ENCODE data around the gene MPPE1.
"Not testable (repeated sequence)": the region's sequence is repeated elsewhere in the genome, so short reads cannot be mapped to it uniquely, and the experiment has no call there.

The MPPE1 gene

GRCh38 chr18:11946756-11947155, 38.6 kb upstream of the MPPE1 start:
- WGBS, 2 experiments (ENCODE audit: insufficient coverage in 2 of 2): 59 to 60% methylated on average over 2 of the region's 3 CpGs
- Histone ChIP-seq H3K27ac (ENCODE audit: low read depth, low read length, severe bottlenecking) (peak overlapping the region; percentile 43), H3K4me3 (ENCODE audit: extremely low read depth, insufficient read depth, low read length, poor library complexity, severe bottlenecking) (no peak overlapping the region), H3K9me3 (ENCODE audit: control insufficient read depth, low read length) (no peaks in the 10 kb centered on the region), H3K4me1 (ENCODE audit: control insufficient read depth, insufficient read depth, low read length, poor library complexity, severe bottlenecking) (peaks cover 13% of the 10 kb centered on the region), H3K36me3 (ENCODE audit: control insufficient read depth, insufficient read depth, low read length) (no peaks in the 10 kb centered on the region)

- Histone ChIP-seq H3K4me1 (ENCODE audit: control insufficient read depth, insufficient read depth, low read length, poor library complexity, severe bottlenecking) (peaks cover 13% of the 10 kb centered on the region), H3K27ac (ENCODE audit: low read depth, low read length, severe bottlenecking) (peak overlapping the region; percentile 43)
- 82 to 88% methylated on average over 9 to 10 of the region's 22 CpGs for WGBS, 2 experiments (ENCODE audit: insufficient coverage in 2 of 2)
- not testable (repeated sequence) for H3K4me3 ChIP-seq (ENCODE audit: extremely low read depth, insufficient read depth, low read length, poor library complexity, severe bottlenecking); H3K36me3 ChIP-seq (ENCODE audit: control insufficient read depth, insufficient read depth, low read length); H3K9me3 ChIP-seq (ENCODE audit: control insufficient read depth, low read length)
Measured at GRCh38 chr18:11945834-11946659, 37.9 kb upstream of the MPPE1 start.

DNA sequence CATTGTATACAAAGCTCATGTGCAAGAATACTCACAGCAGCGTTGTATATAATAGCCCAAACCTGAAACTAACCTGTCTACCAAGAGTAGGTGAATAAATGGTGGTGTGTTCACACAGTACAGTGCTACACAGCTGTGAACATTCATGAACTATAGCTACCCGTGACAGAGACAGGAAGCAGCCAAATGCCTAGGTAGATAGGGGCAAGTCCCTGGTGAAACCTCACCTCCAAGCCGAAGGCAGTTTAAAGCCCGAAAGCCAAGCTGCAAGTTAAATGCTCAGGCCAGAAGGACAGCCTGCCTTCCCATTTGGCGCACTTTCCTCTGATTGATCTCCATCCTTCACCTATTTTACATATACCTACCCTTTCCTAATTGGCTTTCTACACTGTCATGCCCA, 36.7 kb upstream of the MPPE1 start:
- whole genome bisulfite sequencing, 2 experiments (ENCODE audit: insufficient coverage in 2 of 2): 97 to 99% methylated on average over 4 of the region's 5 CpGs
- peaks cover 13% of the 10 kb centered on the region for H3K4me1 ChIP-seq (ENCODE audit: control insufficient read depth, insufficient read depth, low read length, poor library complexity, severe bottlenecking)
- H3K36me3 ChIP-seq (ENCODE audit: control insufficient read depth, insufficient read depth, low read length): no peaks in the 10 kb centered on the region
- no peak overlapping the region for H3K27ac ChIP-seq (ENCODE audit: low read depth, low read length, severe bottlenecking)
- H3K9me3 ChIP-seq (ENCODE audit: control insufficient read depth, low read length): no peaks in the 10 kb centered on the region
- no peak overlapping the region for H3K4me3 ChIP-seq (ENCODE audit: extremely low read depth, insufficient read depth, low read length, poor library complexity, severe bottlenecking)

GRCh38 chr18:11944252-11944651, 36.1 kb upstream of the MPPE1 start:
- no peak overlapping the region for H3K4me3 ChIP-seq (ENCODE audit: extremely low read depth, insufficient read depth, low read length, poor library complexity, severe bottlenecking)
- no peaks in the 10 kb centered on the region for H3K36me3 ChIP-seq (ENCODE audit: control insufficient read depth, insufficient read depth, low read length)
- no peak overlapping the region for H3K27ac ChIP-seq (ENCODE audit: low read depth, low read length, severe bottlenecking)
- H3K9me3 ChIP-seq (ENCODE audit: control insufficient read depth, low read length): no peaks in the 10 kb centered on the region
- peaks cover 13% of the 10 kb centered on the region for H3K4me1 ChIP-seq (ENCODE audit: control insufficient read depth, insufficient read depth, low read length, poor library complexity, severe bottlenecking)
- WGBS, 2 experiments (ENCODE audit: insufficient coverage in 2 of 2): 72 to 100% methylated on average over 1 to 3 of the region's 4 CpGs

DNA sequence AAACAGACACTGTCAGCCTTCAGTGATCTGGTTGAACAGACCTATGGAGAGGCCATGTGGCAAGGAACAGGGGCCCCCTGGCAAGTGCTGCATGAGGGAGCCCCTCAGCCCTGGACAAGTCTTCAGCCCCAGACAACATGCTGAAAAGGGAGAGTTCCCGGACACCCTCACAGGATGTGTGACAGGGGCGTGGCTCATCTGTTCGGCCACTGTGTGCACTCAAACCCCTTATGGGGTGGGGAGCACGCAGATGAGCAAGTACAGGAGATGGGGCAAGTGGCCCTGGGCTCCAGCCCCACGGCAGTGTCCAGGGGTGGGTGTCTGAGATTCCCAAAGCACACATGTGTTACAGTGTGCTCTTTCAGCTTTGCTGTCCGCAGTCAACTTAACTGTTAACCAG, 35.4 kb upstream of the MPPE1 start:
- no peaks in the 10 kb centered on the region for H3K36me3 ChIP-seq (ENCODE audit: control insufficient read depth, insufficient read depth, low read length)
- H3K27ac ChIP-seq (ENCODE audit: low read depth, low read length, severe bottlenecking): no peak overlapping the region
- H3K4me1 ChIP-seq (ENCODE audit: control insufficient read depth, insufficient read depth, low read length, poor library complexity, severe bottlenecking): peaks cover 13% of the 10 kb centered on the region
- WGBS, 2 experiments (ENCODE audit: insufficient coverage in 2 of 2): 78 to 80% methylated on average over 5 of the region's 6 CpGs
- H3K4me3 ChIP-seq (ENCODE audit: extremely low read depth, insufficient read depth, low read length, poor library complexity, severe bottlenecking): no peak overlapping the region
- H3K9me3 ChIP-seq (ENCODE audit: control insufficient read depth, low read length): no peaks in the 10 kb centered on the region

- Histone ChIP-seq H3K36me3 (ENCODE audit: control insufficient read depth, insufficient read depth, low read length) (no peaks in the 10 kb centered on the region), H3K4me3 (ENCODE audit: extremely low read depth, insufficient read depth, low read length, poor library complexity, severe bottlenecking) (no peak overlapping the region), H3K27ac (ENCODE audit: low read depth, low read length, severe bottlenecking) (no peak overlapping the region), H3K9me3 (ENCODE audit: control insufficient read depth, low read length) (no peaks in the 10 kb centered on the region), H3K4me1 (ENCODE audit: control insufficient read depth, insufficient read depth, low read length, poor library complexity, severe bottlenecking) (no peaks in the 10 kb centered on the region)
- WGBS, 2 experiments (ENCODE audit: insufficient coverage in 2 of 2): no CpG with 5 or more reads among the region's 2 CpGs
Measured at GRCh38 chr18:11940956-11941355, 32.8 kb upstream of the MPPE1 start.

GRCh38 chr18:11937874-11938478, 29.9 kb upstream of the MPPE1 start:
- Histone ChIP-seq H3K36me3 (ENCODE audit: control insufficient read depth, insufficient read depth, low read length) (no peaks in the 10 kb centered on the region), H3K4me1 (ENCODE audit: control insufficient read depth, insufficient read depth, low read length, poor library complexity, severe bottlenecking) (no peaks in the 10 kb centered on the region), H3K4me3 (ENCODE audit: extremely low read depth, insufficient read depth, low read length, poor library complexity, severe bottlenecking) (no peak overlapping the region), H3K27ac (ENCODE audit: low read depth, low read length, severe bottlenecking) (no peak overlapping the region), H3K9me3 (ENCODE audit: control insufficient read depth, low read length) (no peaks in the 10 kb centered on the region)
- 20 to 25% methylated on average over 2 to 3 of the region's 4 CpGs for WGBS, 2 experiments (ENCODE audit: insufficient coverage in 2 of 2)

DNA sequence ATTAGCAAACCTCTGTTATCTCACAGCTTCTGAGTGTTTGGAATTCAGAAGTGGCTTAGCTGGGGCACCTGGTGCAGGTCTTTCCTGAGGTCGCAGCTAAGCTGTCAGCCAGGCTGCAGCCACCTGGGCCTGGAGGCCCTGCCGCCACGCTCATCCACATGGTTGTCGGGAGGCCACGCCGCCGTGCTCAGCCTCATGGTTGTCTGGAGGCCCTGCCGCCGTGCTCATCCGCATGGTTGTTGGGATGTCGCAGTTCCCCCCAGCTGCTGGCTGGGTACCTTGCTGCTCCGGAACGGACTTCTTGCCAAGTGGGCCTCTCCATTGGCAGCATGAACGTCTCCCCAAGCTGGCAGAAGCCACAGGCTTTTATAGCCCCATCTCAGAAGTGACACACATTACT, 24.3 kb upstream of the MPPE1 start:
- H3K4me1 ChIP-seq (ENCODE audit: control insufficient read depth, insufficient read depth, low read length, poor library complexity, severe bottlenecking): peaks cover 5% of the 10 kb centered on the region
- no peak overlapping the region for H3K27ac ChIP-seq (ENCODE audit: low read depth, low read length, severe bottlenecking)
- WGBS, 2 experiments (ENCODE audit: insufficient coverage in 2 of 2): 96% methylated on average over 11 to 14 of the region's 14 CpGs
- no peaks in the 10 kb centered on the region for H3K36me3 ChIP-seq (ENCODE audit: control insufficient read depth, insufficient read depth, low read length)
- H3K9me3 ChIP-seq (ENCODE audit: control insufficient read depth, low read length): no peaks in the 10 kb centered on the region
- H3K4me3 ChIP-seq (ENCODE audit: extremely low read depth, insufficient read depth, low read length, poor library complexity, severe bottlenecking): no peak overlapping the region

DNA sequence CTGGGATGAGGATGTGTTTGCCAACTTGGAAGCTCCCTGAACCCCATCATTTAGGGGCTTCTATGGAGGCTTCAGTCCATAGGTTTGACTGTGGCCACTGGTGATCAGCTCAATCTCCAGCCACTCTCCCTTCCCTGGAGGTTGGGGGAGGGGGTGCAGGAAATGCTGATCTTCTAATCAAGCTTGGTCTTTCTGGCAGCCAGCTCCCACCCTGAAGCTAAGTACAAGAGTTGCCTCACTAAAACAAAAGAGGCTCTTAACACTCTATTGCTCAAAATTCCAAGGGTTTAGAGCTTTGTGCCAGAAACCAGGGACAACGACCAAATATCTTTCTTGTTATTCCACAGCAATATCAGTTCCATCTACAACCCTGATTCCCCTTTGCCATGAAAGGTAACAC, 19.4 kb upstream of the MPPE1 start:
- WGBS, 2 experiments (ENCODE audit: insufficient coverage in 2 of 2): 0% methylated on average over 1 of the region's 1 CpG
- no peaks in the 10 kb centered on the region for H3K9me3 ChIP-seq (ENCODE audit: control insufficient read depth, low read length)
- H3K27ac ChIP-seq (ENCODE audit: low read depth, low read length, severe bottlenecking): peak overlapping the region; percentile 63
- H3K36me3 ChIP-seq (ENCODE audit: control insufficient read depth, insufficient read depth, low read length): no peaks in the 10 kb centered on the region
- H3K4me1 ChIP-seq (ENCODE audit: control insufficient read depth, insufficient read depth, low read length, poor library complexity, severe bottlenecking): peaks cover 15% of the 10 kb centered on the region
- no peak overlapping the region for H3K4me3 ChIP-seq (ENCODE audit: extremely low read depth, insufficient read depth, low read length, poor library complexity, severe bottlenecking)

DNA sequence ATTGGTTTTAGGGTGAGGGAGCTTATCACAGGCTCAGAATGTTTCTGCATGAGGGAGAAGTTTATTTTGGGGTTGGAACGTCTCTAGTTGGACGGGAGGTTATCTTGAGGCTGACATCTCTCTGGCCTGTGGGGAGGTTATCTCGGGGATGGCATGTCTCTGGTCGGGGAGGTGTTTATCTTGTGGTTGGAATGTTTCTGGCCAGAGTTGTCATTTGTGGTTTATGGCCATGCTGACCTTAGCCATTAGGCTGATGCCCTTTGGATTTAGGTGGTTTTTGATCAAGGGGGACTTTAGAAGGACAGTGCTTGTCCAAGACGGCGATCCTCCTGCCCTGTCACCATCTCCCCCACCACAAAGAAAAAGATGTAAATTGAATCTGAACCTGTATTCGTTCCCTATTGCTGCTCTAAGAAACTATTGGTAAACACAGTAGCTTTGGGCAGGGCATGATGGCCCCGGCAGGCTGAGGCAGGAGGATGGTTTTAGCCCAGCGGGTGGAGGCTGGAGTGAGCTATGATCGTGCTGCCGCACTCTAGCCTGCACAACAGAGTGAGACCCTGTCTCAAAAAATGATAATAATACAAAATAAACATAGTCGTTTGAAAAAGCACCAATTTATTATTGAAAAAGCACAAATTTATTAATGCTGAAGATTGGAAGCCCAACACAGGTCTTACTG, 17.8 kb upstream of the MPPE1 start:
- Histone ChIP-seq H3K36me3 (ENCODE audit: control insufficient read depth, insufficient read depth, low read length) (no peaks in the 10 kb centered on the region), H3K4me3 (ENCODE audit: extremely low read depth, insufficient read depth, low read length, poor library complexity, severe bottlenecking) (no peak overlapping the region), H3K27ac (ENCODE audit: low read depth, low read length, severe bottlenecking) (peak overlapping the region; percentile 36), H3K4me1 (ENCODE audit: control insufficient read depth, insufficient read depth, low read length, poor library complexity, severe bottlenecking) (peaks cover 15% of the 10 kb centered on the region), H3K9me3 (ENCODE audit: control insufficient read depth, low read length) (no peaks in the 10 kb centered on the region)
- WGBS, 2 experiments (ENCODE audit: insufficient coverage in 2 of 2): 42 to 71% methylated on average over 5 to 6 of the region's 12 CpGs

- H3K36me3 ChIP-seq (ENCODE audit: control insufficient read depth, insufficient read depth, low read length): no peaks in the 10 kb centered on the region
- H3K4me1 ChIP-seq (ENCODE audit: control insufficient read depth, insufficient read depth, low read length, poor library complexity, severe bottlenecking): peaks cover 15% of the 10 kb centered on the region
- H3K27ac ChIP-seq (ENCODE audit: low read depth, low read length, severe bottlenecking): no peak overlapping the region
- no peaks in the 10 kb centered on the region for H3K9me3 ChIP-seq (ENCODE audit: control insufficient read depth, low read length)
- no peak overlapping the region for H3K4me3 ChIP-seq (ENCODE audit: extremely low read depth, insufficient read depth, low read length, poor library complexity, severe bottlenecking)
- WGBS, 2 experiments (ENCODE audit: insufficient coverage in 2 of 2): no CpG with 5 or more reads among the region's 3 CpGs
Measured at GRCh38 chr18:11923450-11923849, 15.3 kb upstream of the MPPE1 start.

All from mesodermal cell (in vitro differentiated cells).